CD14-positive monocyte (primary cell): Measurements from ENCODE around the gene ZBTB7C. TPM values are rescaled to one million over a fixed set of nuclear protein-coding genes. Genes with fewer than 3 reads are reported as not detected.

Experiments
- DNase-seq, 3 donors: peaks; one replicate each; pipeline ENCODE4 v3.0.0-alpha.2; 2011 to 2022
- H2AFZ ChIP-seq: 2 replicates; pipeline ENCODE4 v1.6.0; 2012; ENCODE audit warnings: mild to moderate bottlenecking, low read depth, low read length, inconsistent platforms; ENCODE audit not compliant: insufficient read depth, poor library complexity, severe bottlenecking
- H3K27ac ChIP-seq, 2 donors: 1 replicate in 1 of 2; 2 replicates in 1 of 2; pipeline ENCODE4 v1.5.1; 2012 to 2013; ENCODE audit warnings: low read length in 2 of 2, control low read depth in 1 of 2, inconsistent platforms in 1 of 2, low read depth in 1 of 2, mild to moderate bottlenecking in 1 of 2
- H3K27me3 ChIP-seq, 2 donors: one replicate each; pipeline versions ENCODE4 v1.6.0 to v1.6.1; 2011 to 2013; ENCODE audit warnings: low read length in 2 of 2; ENCODE audit not compliant: control insufficient read depth in 2 of 2, insufficient read depth in 2 of 2
- H3K36me3 ChIP-seq, 2 donors: replicated peaks in 1 of 2; 1 replicate in 1 of 2; 2 replicates in 1 of 2; pipeline versions ENCODE4 v1.5.1 to v1.6.1; 2012 to 2013; ENCODE audit warnings: low read length in 2 of 2, control low read depth in 1 of 2, inconsistent platforms in 1 of 2, mild to moderate bottlenecking in 1 of 2; ENCODE audit not compliant: insufficient read depth in 2 of 2, control insufficient read depth in 1 of 2
- H3K4me1 ChIP-seq, 2 donors: 1 replicate in 1 of 2; 2 replicates in 1 of 2; pipeline versions ENCODE4 v1.5.1 to v1.6.1; 2012 to 2013; ENCODE audit warnings: low read length in 2 of 2, control low read depth in 1 of 2, inconsistent platforms in 1 of 2, mild to moderate bottlenecking in 1 of 2, moderate library complexity in 1 of 2; ENCODE audit not compliant: insufficient read depth in 2 of 2, control insufficient read depth in 1 of 2
- H3K4me2 ChIP-seq: replicated peaks from 2 replicates; pipeline ENCODE3; 2012; ENCODE audit warnings: low read length, moderate library complexity, mild to moderate bottlenecking; ENCODE audit not compliant: poor library complexity, severe bottlenecking; ENCODE audit errors: extremely low read depth
- H3K4me3 ChIP-seq, 3 experiments: fragments of 200-600 bp in 1 of 3; sonication (generic) in 1 of 3; replicated peaks in 1 of 3; 1 replicate in 2 of 3; 2 replicates in 1 of 3; pipeline ENCODE4 v1.5.1; 2011 to 2013; ENCODE audit warnings: low read length in 3 of 3, mild to moderate bottlenecking in 3 of 3, control low read depth in 2 of 3, low read depth in 2 of 3, inconsistent platforms in 1 of 3, moderate library complexity in 1 of 3
- H3K79me2 ChIP-seq: 2 replicates; pipeline ENCODE4 v1.6.0; 2012; ENCODE audit warnings: mild to moderate bottlenecking, control low read depth, inconsistent platforms, low read length, moderate library complexity; ENCODE audit not compliant: insufficient read depth
- H3K9ac ChIP-seq: 2 replicates; pipeline ENCODE4 v1.6.0; 2017; ENCODE audit warnings: low read length, mild to moderate bottlenecking; ENCODE audit not compliant: insufficient read depth, poor library complexity, severe bottlenecking
- H3K9me3 ChIP-seq, 2 donors: replicated peaks in 1 of 2; 1 replicate in 1 of 2; 2 replicates in 1 of 2; pipeline versions ENCODE4 v1.5.1 to v1.6.1; 2012 to 2013; ENCODE audit warnings: low read length in 2 of 2, control low read depth in 1 of 2; ENCODE audit not compliant: control insufficient read depth in 1 of 2, insufficient read depth in 1 of 2
- H4K20me1 ChIP-seq: 2 replicates; pipeline ENCODE4 v1.6.0; 2012; ENCODE audit warnings: mild to moderate bottlenecking, low read length, control low read depth, moderate library complexity; ENCODE audit not compliant: insufficient read depth
- H3K27ac Mint-ChIP-seq, 7 donors: one replicate each; pipeline ENCODE4 v1.8.0; 2020; ENCODE audit warnings: mild to moderate bottlenecking in 7 of 7, mixed read lengths in 7 of 7, moderate library complexity in 6 of 7, inconsistent platforms in 2 of 7
- H3K27me3 Mint-ChIP-seq, 3 donors: one replicate each; pipeline ENCODE4 v1.8.0; 2021 to 2022; ENCODE audit warnings: low read depth in 3 of 3, mild to moderate bottlenecking in 3 of 3, mixed read lengths in 3 of 3, moderate library complexity in 3 of 3, inconsistent platforms in 1 of 3
- H3K36me3 Mint-ChIP-seq, 2 donors: one replicate each; pipeline ENCODE4 v1.8.0; 2020; ENCODE audit warnings: mixed read lengths in 2 of 2, inconsistent platforms in 1 of 2, mild to moderate bottlenecking in 1 of 2
- H3K4me1 Mint-ChIP-seq: one replicate; pipeline ENCODE4 v1.8.0; 2020; ENCODE audit warnings: mild to moderate bottlenecking, mixed read lengths
- H3K4me3 Mint-ChIP-seq, 2 donors: one replicate each; pipeline ENCODE4 v1.8.0; 2020; ENCODE audit warnings: mild to moderate bottlenecking in 2 of 2, mixed read lengths in 2 of 2, moderate library complexity in 1 of 2
- H3K9me3 Mint-ChIP-seq, 7 donors: one replicate each; pipeline ENCODE4 v1.8.0; 2020 to 2022; ENCODE audit warnings: mixed read lengths in 7 of 7, mild to moderate bottlenecking in 6 of 7, moderate library complexity in 6 of 7, inconsistent platforms in 2 of 7
- WGBS: methylation state at CpG from one replicate; pipeline ENCODE4 v1.1.5; 2013; ENCODE audit warnings: missing lambda C conversion rate; ENCODE audit not compliant: insufficient coverage; 5-methylcytosine and 5-hydroxymethylcytosine counted together
- intact Hi-C, 2 donors: fragments of 100-400 bp; cut with micrococcal nuclease; formaldehyde crosslinking; loops; one replicate each; pipeline versions ENCODE4 v1.15.0 to v1.15.1; 2023
- polyA plus RNA-seq, 3 donors: library from polyadenylated mRNA; depleted of rRNA in 1 of 3; unstranded in 2 of 3; stranded (reverse) in 1 of 3; fragments of 300-500 nt in 2 of 3; fragments of >200 nt in 1 of 3; fragmentation: Illumina TruSeq in 2 of 3; gene quantifications; 1 replicate in 2 of 3; 2 replicates in 1 of 3; pipeline ENCODE4 v1.2.3, GENCODE V29; 2012 to 2021
- TF ChIP-seq, protein P1 (sequence below): fragments of 200-600 bp; IDR thresholded peaks from one replicate; pipeline ENCODE4 v1.8.0; 2022; ENCODE audit warnings: antibody characterized with exemption, mild to moderate bottlenecking

ZBTB7C gene
- polyA plus RNA-seq, 3 donors, result 0.03 to 0.09 TPM; not detected in 1

DNA sequence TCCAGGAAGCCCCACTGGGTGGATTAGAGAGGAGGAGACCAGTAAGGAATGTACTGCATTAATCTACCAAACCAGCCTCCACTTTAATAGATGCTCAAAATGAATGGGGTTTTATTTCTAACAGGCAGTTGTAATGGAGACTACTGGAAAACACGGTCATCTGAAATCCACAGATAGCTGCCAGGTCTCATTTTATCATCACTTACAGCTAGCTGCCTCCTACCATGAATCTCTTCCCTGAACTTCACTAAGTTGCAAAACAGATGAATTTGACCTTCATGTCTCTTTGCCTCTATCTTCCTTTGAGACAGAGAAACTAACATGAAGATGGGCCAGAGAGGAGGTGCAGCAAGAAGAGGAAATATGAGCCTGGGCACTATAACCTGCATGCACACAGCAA, 21.9 kb downstream of the ZBTB7C start:
- TF ChIP-seq, protein P1, sequence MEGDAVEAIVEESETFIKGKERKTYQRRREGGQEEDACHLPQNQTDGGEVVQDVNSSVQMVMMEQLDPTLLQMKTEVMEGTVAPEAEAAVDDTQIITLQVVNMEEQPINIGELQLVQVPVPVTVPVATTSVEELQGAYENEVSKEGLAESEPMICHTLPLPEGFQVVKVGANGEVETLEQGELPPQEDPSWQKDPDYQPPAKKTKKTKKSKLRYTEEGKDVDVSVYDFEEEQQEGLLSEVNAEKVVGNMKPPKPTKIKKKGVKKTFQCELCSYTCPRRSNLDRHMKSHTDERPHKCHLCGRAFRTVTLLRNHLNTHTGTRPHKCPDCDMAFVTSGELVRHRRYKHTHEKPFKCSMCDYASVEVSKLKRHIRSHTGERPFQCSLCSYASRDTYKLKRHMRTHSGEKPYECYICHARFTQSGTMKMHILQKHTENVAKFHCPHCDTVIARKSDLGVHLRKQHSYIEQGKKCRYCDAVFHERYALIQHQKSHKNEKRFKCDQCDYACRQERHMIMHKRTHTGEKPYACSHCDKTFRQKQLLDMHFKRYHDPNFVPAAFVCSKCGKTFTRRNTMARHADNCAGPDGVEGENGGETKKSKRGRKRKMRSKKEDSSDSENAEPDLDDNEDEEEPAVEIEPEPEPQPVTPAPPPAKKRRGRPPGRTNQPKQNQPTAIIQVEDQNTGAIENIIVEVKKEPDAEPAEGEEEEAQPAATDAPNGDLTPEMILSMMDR, result no peak
- H3K4me1 ChIP-seq, result no peaks in the 10 kb centered on the region
- no peak overlapping the region for H2AFZ ChIP-seq
- H3K4me3 ChIP-seq, result no peak overlapping the region
- no peaks in the 10 kb centered on the region for H3K79me2 ChIP-seq
- Mint-ChIP-seq H3K4me3 (peak overlapping the region in 1 of 2 donors; percentile 11), H3K27me3 (peaks cover 18 to 44% (median 39%) of the 10 kb centered on the region in 3 donors), H3K4me1 (no peaks in the 10 kb centered on the region), H3K27ac (no peak overlapping the region), H3K36me3 (no peaks in the 10 kb centered on the region), H3K9me3 (peaks cover 0 to 4% (median 0%) of the 10 kb centered on the region in 7 donors)
- no peaks in the 10 kb centered on the region for H3K36me3 ChIP-seq
- WGBS, result no CpG with 5 or more reads among the region's 1 CpG
- no peak overlapping the region for H3K27ac ChIP-seq
- no peak overlapping the region for H3K9ac ChIP-seq
- no peaks in the 10 kb centered on the region for H3K9me3 ChIP-seq
- no peaks in the 10 kb centered on the region for H4K20me1 ChIP-seq
- no peak for DNase-seq
- intact Hi-C loops, result no loop called here
- no peak overlapping the region for H3K4me2 ChIP-seq
- H3K27me3 ChIP-seq, result peaks cover 0 to 9% of the 10 kb centered on the region in 2 donors

DNA sequence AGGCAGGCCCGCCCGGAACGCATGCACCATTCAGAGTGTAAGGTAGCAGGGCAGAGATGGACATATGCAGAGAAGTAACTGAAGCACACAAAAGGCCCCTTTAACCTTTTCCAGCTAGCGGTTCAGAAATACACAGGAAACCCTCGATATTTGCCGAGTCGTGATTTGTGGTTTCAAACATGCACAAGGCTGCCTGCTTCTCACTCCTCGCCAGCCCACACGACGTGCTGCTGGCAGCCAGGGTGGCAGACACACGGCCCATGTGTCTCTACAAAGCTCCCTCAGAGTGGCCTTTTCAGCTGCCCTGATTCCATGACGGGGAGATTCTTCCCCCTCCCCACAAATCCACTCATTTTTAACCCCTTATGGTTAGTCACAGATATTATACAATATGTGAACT, 23.6 kb downstream of the ZBTB7C start:
- Histone ChIP-seq H3K4me2 (no peak overlapping the region), H3K79me2 (no peaks in the 10 kb centered on the region), H3K9ac (no peak overlapping the region), H3K4me3 (no peak overlapping the region), H4K20me1 (no peaks in the 10 kb centered on the region), H3K27me3 (peaks cover 0 to 7% of the 10 kb centered on the region in 2 donors), H3K36me3 (no peaks in the 10 kb centered on the region), H3K4me1 (no peaks in the 10 kb centered on the region), H2AFZ (no peak overlapping the region), H3K27ac (no peak overlapping the region), H3K9me3 (no peaks in the 10 kb centered on the region)
- Mint-ChIP-seq H3K4me3 (no peak overlapping the region), H3K27ac (no peak overlapping the region), H3K4me1 (no peaks in the 10 kb centered on the region), H3K36me3 (no peaks in the 10 kb centered on the region), H3K27me3 (peaks cover 15 to 36% (median 35%) of the 10 kb centered on the region in 3 donors), H3K9me3 (peaks cover 0 to 4% (median 0%) of the 10 kb centered on the region in 7 donors)
- no peak for DNase-seq
- TF ChIP-seq, protein P1, result no peak
- intact Hi-C loops, result no loop called here
- 28% methylated on average over 10 of the region's 12 CpGs for WGBS
